ENCODE results near the gene ZNF689.
"Not testable (repeated sequence)": the region's sequence is repeated elsewhere in the genome, so short reads cannot be mapped to it uniquely, and the experiment has no call there.

ZNF689 gene

GRCh38 chr16:30592871-30593270 lies 17.3 kb downstream of the ZNF689 start:
- DNase-seq: no peak

GRCh38 chr16:30590869-30591268 lies 19.3 kb downstream of the ZNF689 start:
- DNase-seq: not testable (repeated sequence)

GRCh38 chr16:30589582-30589981 lies 20.6 kb downstream of the ZNF689 start:
- not testable (repeated sequence) for DNase-seq

GRCh38 chr16:30588651-30589050 lies 21.5 kb downstream of the ZNF689 start:
- no peak for DNase-seq

- peak; percentile 84 to 96 (median 90) for DNase-seq
Observed at GRCh38 chr16:30585400-30586191, 24.6 kb downstream of the ZNF689 start, which contains the start of gene ZNF785. Gene ZNF785 (minus strand): TSS chr16:30585697. CDS start chr16:30585611, 86 bp downstream.

- peak in 1 of 5 donors; percentile 16 for DNase-seq
Observed at GRCh38 chr16:30585022-30585399, 25.2 kb downstream of the ZNF689 start.

GRCh38 chr16:30582611-30583340 lies 27.4 kb downstream of the ZNF689 start:
- DNase-seq: no peak

- no peak for DNase-seq
Observed at GRCh38 chr16:30581457-30581856, 28.7 kb downstream of the ZNF689 start.

- DNase-seq: no peak
Observed at GRCh38 chr16:30574678-30575077, 35.5 kb downstream of the ZNF689 start.

GRCh38 chr16:30571445-30572322 lies 38.5 kb downstream of the ZNF689 start, which contains the start of gene ZNF688:
Gene ZNF688 (minus strand): TSS chr16:30571714. CDS start chr16:30571629, 85 bp downstream.
- peak; percentile 89 to 97 (median 96) for DNase-seq

GRCh38 chr16:30570636-30571444 lies 39.3 kb downstream of the ZNF689 start:
- no peak for DNase-seq

- DNase-seq: no peak
Observed at GRCh38 chr16:30569746-30570635, 40.2 kb downstream of the ZNF689 start.

GRCh38 chr16:30569281-30569680 lies 40.9 kb downstream of the ZNF689 start:
- DNase-seq: no peak

- peak in 1 of 5 donors; percentile 86 for DNase-seq
Observed at GRCh38 chr16:30567991-30568638, 42.1 kb downstream of the ZNF689 start.

- peak in 3 of 5 donors; percentile 42 to 77 (median 48) for DNase-seq
Observed at GRCh38 chr16:30567160-30567990, 42.8 kb downstream of the ZNF689 start.

GRCh38 chr16:30566531-30566930 lies 43.7 kb downstream of the ZNF689 start:
- DNase-seq: no peak

- no peak for DNase-seq
Observed at GRCh38 chr16:30565984-30566383, 44.2 kb downstream of the ZNF689 start.

- DNase-seq: no peak
Observed at GRCh38 chr16:30565526-30565925, 44.7 kb downstream of the ZNF689 start.

- no peak for DNase-seq
Observed at GRCh38 chr16:30562021-30562420, 48.2 kb downstream of the ZNF689 start.

All from T-helper 1 cell (primary cell).